ENCODE results near the gene APPL2.

Gene APPL2, protein sequence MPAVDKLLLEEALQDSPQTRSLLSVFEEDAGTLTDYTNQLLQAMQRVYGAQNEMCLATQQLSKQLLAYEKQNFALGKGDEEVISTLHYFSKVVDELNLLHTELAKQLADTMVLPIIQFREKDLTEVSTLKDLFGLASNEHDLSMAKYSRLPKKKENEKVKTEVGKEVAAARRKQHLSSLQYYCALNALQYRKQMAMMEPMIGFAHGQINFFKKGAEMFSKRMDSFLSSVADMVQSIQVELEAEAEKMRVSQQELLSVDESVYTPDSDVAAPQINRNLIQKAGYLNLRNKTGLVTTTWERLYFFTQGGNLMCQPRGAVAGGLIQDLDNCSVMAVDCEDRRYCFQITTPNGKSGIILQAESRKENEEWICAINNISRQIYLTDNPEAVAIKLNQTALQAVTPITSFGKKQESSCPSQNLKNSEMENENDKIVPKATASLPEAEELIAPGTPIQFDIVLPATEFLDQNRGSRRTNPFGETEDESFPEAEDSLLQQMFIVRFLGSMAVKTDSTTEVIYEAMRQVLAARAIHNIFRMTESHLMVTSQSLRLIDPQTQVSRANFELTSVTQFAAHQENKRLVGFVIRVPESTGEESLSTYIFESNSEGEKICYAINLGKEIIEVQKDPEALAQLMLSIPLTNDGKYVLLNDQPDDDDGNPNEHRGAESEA

DNA sequence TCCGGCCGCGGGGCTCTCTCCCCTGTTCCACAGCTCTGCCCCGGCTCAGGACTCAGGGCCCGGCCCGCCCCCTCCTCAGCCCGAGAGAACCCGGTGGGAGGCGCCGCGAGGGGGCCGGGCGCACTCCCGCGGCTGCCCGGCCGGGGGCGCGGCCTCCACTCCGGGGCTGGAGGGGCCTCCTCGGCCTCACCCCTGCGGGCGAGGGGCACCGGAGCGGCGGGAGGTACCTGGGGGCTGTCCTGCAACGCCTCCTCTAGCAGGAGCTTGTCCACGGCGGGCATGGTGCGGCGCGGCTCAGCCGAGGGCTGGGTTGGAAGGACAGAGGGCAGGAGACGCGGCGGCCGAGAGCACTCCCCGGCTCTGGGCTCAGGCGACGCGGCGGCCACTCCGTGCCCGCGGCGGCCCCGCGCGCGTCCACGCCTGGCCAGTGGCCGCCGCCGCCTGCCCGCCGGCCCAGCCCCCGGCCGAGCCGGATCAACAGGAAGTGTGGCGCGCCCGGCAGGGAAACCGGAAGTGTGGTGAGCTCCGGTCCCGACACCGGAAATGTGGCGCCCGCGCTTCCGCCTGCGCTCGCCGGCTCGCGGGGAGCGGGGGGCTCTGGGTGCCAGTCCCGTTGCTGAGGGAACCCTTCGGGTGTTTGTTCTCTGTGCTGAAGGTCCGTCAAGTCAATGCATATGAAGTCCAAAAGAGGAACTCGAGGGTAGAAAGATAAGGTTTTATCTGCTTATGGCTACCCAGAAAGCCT lies at the start of gene APPL2:
Gene APPL2, minus strand, starts transcription at position 443 of the 745 bp plus-strand sequence. Its CDS starts 162 bp downstream, at position 281.
- DNase-seq, result peak; percentile 68

DNA sequence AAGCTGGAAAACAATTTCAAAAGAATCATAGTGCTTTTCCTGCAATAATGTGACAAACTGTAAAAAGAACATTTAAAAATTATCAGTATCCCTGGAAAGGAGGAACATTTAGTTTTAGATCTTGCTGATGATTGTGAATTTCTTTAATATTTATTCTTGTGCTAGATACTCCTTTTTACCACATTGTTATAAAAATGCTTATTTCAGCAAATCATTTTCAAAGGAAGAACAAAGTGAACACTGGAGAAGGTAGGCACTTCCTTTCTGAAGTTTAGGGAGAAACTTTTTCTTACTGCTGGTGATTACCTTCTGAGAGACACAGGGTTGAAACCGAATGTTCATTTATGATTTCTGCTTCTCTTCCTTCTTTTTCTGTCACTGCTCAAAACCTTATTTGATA lies 49.4 kb upstream of the APPL2 start:
- DNase-seq, result no peak

DNA sequence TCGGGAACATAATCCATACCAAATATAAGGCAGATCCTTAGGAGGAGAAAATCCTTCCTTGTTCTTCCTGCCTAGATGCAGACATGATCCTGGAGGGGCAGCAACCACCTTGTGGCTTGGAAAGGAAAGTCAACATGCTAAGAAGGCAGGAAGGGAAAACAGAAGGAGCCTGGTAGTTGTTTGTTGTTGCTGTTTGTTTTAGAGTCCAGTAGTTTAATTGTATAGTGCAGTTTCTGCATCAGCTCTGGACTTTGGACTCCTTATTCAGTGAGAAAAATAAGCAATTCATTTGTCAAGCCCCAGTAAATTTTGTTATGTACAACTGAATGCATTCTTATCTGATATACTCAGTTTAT lies 45.7 kb upstream of the APPL2 start:
- no peak for DNase-seq

DNA sequence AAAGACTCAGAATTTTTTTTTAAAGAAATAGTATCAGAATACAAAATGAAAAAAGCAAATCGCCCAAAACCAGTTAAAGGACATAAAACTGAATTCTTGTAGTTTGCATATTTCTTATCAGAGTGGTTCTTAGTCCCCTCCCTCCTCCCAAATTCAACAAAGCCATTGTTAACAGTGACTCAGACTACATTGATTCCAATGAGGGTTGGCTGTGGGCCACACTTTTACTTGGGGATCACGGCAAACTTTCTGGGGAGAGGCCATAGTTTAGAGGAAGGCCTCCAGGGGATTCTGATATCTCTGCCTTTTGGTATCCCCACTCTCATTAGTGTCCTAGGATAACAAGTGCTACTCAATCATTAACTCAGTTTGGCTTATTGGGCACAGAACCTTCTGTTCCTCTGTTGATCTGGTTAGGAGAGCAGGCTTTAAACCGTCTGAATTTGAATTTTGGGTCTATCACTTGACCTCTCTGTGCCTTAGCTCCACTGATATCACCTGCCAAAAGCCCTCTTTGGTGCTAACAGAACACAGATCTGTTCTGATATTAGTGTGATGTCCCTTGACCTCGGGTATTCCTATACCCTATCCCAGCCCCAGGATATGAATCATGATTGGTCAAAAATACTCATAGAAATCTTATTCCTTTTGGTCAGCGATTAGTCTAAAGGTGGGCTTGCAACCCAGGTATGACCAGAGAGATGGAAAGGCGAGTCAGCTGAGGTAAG lies 45.2 kb upstream of the APPL2 start:
- DNase-seq, result no peak

DNA sequence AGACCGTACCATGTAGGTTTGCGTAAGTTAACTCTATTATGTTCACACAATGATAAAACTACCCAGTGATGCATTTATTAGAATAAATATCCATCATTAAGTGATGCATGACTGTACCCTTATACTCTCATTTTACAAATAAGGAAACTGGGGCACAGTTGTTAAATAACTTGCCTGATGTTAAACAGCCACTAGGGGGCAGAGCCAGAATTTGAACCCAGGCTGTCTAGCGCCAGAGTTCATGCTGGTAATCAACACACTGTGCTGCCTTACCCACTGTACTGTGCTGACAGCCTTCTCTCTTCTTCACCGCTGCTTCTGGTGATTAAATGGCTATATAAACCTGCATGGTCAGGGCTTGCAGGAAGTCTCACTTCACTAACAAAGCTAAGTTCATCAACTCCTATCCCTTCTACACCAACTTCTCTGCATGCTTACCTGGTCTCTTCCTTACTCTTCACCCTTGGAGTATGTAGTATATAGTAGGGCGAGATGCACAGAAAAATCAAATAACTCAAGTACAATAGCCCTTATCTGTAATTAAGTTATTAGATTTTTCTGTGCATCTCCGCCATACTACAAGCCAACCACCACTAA lies 43.6 kb upstream of the APPL2 start:
- DNase-seq, result no peak

DNA sequence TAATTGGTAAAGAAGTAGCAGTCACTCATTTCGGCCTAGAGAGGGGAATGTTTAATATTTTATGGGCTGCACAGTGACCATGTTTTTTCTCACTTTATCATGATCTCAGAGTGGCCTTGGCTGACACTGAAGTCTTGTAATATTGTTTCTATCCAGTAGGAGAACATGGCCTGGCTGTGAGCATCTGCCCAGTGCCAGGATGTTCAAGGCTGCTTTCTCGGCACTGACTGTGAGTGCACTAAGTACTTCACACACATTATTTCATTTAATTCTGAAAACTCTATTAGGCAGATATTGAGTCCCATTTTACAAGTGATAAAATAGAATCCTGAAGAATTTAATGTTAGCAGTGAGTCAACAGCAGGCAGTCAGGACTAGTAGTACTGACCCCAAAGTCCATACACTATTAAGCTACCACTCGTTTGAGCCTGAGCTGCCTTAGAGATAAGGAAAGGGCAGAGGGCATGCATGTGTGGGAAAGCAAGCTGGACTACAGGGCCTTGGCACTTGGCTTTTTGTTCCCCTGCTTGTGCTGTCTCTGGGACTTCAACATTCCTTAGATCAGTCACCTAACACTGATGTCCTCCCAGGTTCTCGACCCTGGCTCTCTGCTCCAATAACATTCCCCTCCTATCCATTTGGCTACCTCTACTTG lies 42.2 kb upstream of the APPL2 start:
- no peak for DNase-seq

DNA sequence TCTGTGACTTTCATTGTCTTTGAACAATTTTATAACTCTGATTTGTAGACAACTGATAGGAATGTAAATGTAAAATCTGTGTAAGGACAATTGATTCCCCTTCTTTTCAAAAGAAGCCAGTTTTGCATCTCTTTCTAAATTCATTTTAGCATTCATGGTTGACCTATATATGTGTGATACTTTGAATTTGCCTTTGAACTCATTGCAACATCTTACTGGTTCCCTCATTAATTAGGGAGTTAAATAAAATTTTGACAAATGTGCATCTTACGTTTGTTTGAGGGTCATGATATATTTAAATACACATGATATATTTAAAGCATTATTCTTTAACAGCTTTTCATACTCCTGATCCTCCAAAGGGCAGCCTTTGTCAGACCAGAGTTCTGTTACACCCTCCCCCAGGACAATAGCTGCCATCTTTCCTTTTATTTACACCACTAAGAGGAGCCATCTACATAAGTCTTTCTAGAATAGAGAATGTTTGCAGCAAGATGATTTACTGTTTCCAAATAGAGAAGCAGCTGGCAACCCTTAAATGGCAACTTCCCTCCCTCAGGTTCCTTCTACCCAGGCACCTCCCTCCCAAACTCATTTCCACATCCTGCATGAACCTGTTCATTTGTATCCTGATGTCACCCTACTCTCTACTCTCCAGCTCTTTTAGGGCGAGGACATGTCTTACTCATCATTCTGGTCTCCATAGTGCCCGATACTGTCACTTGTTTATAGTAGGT lies 40.2 kb upstream of the APPL2 start:
- no peak for DNase-seq

DNA sequence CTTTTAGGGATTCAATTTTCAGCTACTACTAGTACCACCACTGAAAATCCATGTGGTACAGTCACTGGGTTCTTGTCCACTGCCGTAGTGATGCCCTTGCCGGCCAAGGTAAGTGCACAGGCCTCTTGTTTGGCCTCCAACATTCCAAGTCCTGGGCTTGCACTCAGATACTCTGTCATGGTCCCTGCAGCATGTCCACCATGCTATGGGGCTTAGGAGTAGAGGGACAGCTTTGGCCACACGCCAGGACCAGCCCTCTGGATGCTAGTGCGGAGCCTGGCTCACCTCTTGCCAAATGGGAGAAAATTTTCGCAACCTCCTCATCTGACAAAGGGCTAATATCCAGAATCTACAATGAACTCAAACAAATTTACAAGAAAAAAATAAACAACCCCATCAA lies 38.6 kb upstream of the APPL2 start:
- DNase-seq, result no peak

DNA sequence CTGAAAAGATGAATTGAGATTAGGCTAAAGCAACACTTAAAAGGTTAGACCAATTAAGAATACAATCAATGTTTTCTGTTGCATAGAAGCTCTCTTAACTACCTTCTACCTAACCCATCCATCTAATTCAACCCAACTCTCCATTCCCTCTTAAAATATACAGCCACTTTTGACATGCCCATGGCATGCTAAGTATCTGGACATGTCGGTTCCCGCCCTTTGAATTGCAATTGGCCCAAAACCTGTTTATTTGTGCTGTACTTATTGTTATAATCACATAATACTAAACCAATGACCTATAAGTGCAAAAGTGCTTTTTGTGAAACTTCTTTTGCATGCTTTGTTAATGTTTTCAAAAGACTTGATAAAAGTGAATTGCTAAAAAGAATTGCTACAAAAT lies 37.6 kb upstream of the APPL2 start:
- DNase-seq, result no peak

DNA sequence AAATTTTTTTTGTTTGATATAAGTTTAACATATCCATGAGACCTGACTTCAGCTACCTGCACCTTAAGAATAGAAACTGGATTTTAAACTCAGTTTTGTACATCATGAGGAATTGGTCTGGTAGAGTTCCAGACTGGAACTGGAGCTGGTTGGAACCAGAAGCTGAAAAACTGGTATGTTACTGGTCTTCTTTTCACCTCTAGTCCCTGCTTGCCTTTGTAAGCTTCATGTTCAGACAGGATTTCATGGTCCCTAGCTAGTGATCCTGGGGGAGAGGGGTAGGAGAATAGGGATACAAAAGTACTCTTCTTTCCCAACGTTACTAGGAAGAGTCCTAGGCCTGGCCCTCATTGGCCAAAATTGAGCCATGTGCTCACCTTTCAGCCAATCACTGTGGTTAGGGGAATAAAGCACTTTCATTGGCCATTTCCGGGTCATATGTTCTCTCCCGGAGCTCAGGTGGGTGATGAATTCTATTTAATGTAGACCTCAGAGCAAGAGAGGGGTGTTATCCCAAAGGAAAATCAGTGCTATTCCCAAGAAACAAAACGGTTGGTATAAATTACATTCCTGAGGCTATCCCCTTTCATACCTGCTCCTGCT lies 36.9 kb upstream of the APPL2 start:
- DNase-seq, result no peak

DNA sequence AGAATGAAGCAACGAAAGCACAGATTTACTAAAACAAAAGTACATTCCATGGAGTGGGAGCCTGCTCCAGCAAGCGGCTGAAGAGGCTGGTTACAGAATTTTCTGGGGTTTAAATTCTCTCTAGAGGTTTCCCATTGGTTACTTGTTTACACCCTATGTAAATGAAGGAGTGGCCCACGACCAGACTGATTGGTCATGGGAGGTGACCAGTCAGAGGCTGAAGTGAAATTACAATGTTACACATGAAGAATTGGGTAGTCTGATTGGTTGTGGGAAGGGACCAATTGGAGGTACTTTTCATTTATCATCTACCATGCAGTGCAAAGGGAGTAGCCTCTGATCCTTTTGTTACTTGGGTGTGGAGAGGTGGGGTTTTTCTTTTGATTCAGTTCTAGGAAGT lies 36.2 kb upstream of the APPL2 start:
- no peak for DNase-seq

DNA sequence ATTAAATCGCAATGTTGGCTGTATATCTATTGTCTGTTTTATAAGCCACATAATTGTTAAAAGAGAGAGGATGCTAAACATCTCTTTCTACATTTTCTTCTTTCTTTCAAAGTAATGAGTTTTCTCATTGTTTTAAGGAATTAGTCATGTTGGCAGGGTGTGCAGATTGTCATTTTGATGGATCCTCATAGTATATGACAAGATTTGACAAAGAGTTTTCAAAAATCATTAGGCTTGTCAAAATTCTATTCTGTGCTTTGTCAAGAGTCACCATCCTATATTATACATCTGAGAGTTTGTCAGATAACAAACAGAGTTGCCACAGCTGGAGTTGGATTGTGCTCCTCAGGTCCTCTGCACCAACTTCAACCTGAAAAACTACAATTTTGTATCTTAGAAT lies 35.4 kb upstream of the APPL2 start:
- DNase-seq, result no peak

DNA sequence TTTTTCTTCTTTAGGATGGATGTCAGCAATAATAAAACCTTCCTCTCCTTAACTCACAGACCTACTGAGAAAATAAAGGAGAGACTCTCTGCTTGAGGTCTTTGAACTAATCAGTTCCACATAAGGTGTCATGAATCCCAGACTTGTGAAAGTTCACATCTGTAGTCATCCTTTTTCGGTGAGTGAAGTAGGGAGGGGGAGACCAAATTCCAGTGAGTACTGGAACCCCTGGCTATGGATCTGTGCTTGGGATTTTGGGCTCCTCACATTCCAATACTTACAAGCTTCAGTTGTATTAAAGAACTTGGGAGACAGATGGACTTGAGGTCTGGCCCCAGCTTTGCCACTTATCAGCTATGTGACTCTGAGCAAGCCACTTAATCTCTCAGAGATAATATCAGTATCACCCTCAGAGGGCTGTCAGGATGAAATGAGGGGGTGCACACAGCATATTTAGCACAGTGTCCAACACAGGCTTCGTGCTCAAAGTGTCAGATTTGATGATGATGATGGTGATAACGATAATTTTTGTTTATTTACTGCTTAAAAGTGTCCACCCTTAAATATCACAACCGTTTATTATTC lies 34.8 kb upstream of the APPL2 start:
- DNase-seq, result no peak

DNA sequence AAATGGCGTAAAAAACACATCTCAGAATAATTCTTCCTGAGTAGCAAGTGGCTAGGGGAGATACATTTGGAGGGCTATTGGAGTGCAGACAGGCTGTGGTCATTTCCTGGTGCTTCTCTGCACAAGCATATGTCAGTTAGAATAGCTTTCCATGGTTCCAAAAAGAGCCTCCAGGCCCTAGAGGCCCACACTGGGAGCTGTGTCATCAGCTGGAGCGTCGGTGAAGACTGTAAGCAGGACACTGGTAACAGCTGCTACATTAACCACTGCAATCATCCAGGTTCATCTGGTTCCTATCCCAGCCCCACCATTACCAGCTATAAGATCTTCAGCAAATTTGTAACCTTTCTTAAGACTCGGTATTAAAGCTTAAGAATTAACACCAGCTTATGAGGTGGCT lies 31.7 kb upstream of the APPL2 start:
- no peak for DNase-seq

DNA sequence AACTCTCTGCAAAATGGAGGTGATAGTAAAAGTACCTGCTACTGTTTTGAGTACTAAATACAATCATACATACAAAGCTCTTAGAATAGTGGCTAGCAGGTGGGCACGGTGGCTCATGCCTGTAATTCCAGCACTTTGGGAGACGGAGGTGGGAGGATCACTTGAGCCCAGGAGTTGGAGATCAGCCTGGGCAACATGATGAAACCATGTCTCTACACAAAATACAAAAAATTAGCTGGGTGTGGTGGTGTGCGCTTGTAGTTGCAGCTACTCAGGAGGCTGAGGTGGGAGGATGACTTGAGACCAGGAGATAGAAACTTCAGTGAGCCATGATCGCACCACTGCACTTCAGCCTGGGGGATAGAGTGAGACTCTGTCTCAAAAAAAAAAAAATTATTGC lies 28.8 kb upstream of the APPL2 start:
- DNase-seq, result no peak

DNA sequence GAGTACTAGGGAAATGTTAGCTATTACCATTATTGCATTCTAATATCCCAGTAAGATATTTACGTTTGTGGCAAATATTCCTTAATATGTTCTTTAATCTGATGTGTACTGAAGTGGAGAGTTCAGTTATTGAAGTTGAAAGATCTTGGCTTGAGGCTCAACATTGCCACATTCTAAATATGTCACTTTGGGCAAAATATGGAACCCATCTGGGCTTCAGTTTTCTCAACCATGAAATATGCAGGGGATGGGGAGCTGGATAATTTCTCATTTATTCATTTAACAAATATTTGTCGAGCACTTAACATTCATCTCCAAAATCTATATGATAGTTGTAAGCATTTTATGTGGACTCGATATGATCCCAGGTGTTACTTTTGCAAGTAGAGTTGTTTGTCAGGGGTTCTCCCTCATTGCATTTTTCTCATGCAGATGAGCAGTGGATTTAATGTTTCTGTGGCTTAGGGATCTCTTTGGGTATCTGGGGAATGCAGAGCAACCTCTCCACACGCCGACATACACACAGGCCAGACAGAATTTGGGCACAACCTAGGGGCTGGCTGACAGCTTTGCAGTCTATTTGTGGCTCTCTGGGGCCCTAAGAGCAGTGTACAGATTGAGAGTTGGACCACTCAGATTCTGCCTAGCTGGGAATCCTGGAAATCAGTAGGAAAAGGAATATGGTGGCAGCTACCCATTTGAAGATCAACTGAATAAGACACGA lies 26.6 kb upstream of the APPL2 start:
- no peak for DNase-seq

DNA sequence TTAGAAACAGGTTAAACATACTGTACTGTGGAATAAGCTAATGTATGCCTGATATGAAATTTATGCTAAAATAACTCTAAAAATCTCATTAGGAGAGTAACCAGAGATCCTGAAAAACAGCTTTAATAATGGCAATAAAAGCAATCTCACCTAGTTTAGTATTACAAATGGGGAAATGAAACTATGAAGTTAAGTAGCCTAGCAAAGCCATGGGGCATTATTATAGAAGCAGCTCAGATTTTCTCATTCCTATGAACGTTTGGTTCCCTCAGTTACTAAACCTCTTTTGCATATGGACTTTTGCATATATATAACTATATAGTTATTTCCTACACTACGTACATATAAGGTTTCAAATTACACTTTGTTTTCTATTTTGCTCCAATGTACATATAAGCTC lies 25.0 kb upstream of the APPL2 start:
- peak; percentile 60 for DNase-seq

DNA sequence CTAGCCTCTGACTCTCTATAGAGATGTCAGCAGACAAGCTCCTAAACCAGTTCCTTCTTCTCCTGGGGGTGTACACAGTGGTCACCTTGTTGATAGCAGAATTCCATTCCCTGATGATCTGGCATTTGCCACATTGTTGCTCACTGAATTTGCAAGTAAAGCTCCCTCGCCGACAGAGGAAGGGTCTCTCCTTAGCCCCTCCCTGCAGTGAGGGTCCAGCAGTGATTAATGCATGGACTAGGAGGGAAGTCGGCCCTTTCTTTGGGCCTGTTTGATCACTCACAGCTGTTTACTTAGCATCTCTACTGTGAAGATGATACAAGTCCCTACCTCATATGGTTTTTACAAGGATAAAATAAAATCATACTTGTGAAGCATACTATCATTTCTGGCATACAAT lies 23.3 kb upstream of the APPL2 start:
- no peak for DNase-seq

DNA sequence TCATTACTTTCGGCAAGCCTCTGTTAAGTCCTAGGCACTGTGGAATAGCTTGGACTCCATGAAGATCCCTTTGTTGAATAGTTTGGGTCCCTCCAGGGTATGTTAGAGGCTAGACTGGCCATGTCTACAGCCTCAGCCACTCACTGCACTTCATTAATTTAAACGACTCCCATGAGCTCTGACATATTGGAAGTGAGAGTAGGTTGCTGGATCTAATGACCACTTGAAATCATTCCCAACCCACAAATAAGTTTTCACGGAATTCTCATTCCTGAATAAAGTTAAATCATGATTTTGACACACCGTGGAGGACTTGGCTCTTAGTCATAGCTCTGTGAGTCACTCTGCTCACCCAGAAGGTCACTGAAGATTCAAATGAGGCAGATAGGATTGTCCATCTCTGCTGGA lies 21.4 kb upstream of the APPL2 start:
- DNase-seq, result no peak

DNA sequence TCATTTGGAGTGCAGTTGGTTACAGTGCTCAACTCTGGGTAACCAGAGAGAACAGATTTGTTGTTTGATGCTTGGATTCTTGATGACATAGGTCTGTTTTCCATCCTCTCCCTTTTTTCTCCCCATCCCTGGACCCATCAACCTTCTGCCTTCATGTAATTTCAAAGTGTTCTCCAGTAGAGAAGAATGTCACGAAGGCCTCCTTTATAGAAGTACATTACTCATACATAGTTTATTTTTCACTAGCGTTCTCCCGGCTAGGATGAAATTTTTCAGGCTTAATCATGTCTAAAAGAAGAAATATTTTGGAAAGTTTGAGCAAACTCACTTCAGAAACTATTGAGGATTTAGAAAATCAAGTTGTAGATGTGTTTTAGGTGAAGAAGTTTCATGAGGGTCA lies 20.9 kb upstream of the APPL2 start:
- no peak for DNase-seq
